OCI-LY7 (cell line): ENCODE results near the gene AHSG. TPM values are rescaled to one million over a fixed set of nuclear protein-coding genes. Genes with fewer than 3 reads are reported as not detected.

Experiments used
- BruUV-seq: library from RNA; stranded (reverse); fragments of 400-500 nt; replicated peaks from 2 replicates; lab custom pipeline; 2021; lab: Mats Ljungman, UMichigan
- CTCF ChIA-PET: fragments of 300-600 bp; sonication (Branson Sonifier 250); formaldehyde crosslinking; loops from one replicate; lab custom pipeline; 2022; ENCODE audit warnings: antibody characterized with exemption; ENCODE audit not compliant: unreplicated experiment; lab: Charles Lee
- POLR2A ChIA-PET: fragments of 300-600 bp; sonication (Branson Sonifier 250); formaldehyde crosslinking; loops from one replicate; lab custom pipeline; 2022; ENCODE audit warnings: antibody characterized with exemption; lab: Charles Lee
- DNase-seq: peaks from one replicate; pipeline ENCODE4 v3.0.0-alpha.2; 2015; ENCODE audit warnings: low spot score
- H2AFZ ChIP-seq: fragments of 200-600 bp; sonication (generic), shearing (Covaris generic); 2 replicates; pipeline ENCODE4 v1.6.1; 2014; ENCODE audit warnings: mild to moderate bottlenecking, antibody characterized with exemption, low read length, moderate library complexity
- H3K27ac ChIP-seq: fragments of 200-600 bp; sonication (generic); 2 replicates; pipeline ENCODE4 v1.5.1; 2014; ENCODE audit warnings: mixed run types, low read depth, mild to moderate bottlenecking, moderate library complexity, low read length, inconsistent platforms; ENCODE audit not compliant: poor library complexity, severe bottlenecking
- H3K36me3 ChIP-seq: fragments of 200-600 bp; sonication (generic); 2 replicates; pipeline ENCODE4 v1.6.1; 2014; ENCODE audit warnings: mild to moderate bottlenecking, antibody characterized with exemption, low read length, moderate library complexity, mixed read lengths; ENCODE audit not compliant: insufficient read depth
- H3K4me1 ChIP-seq: fragments of 200-600 bp; sonication (generic); 2 replicates; pipeline ENCODE4 v1.5.1; 2014; ENCODE audit warnings: mild to moderate bottlenecking, low read length; ENCODE audit not compliant: insufficient read depth, poor library complexity, severe bottlenecking
- H3K4me2 ChIP-seq: fragments of 200-600 bp; sonication (generic); 2 replicates; pipeline ENCODE4 v1.6.1; 2014; ENCODE audit warnings: mild to moderate bottlenecking, low read length
- H3K4me3 ChIP-seq: fragments of 200-600 bp; sonication (generic); 2 replicates; pipeline ENCODE4 v1.5.1; 2014; ENCODE audit warnings: mild to moderate bottlenecking, low read depth, low read length; ENCODE audit not compliant: poor library complexity, severe bottlenecking
- H3K79me2 ChIP-seq: fragments of 200-600 bp; sonication (generic); 2 replicates; pipeline ENCODE4 v1.6.1; 2016; ENCODE audit warnings: low read depth, mild to moderate bottlenecking, low read length, moderate library complexity, mixed read lengths; ENCODE audit not compliant: insufficient read depth
- H3K9me2 ChIP-seq: fragments of 200-600 bp; sonication (generic); 2 replicates; pipeline ENCODE4 v1.6.1; 2016; ENCODE audit warnings: mild to moderate bottlenecking, low read length, mixed read lengths; ENCODE audit not compliant: insufficient read depth
- H3K9me3 ChIP-seq: fragments of 200-600 bp; sonication (generic); 2 replicates; pipeline ENCODE4 v1.6.1; 2014; ENCODE audit warnings: mild to moderate bottlenecking, mixed run types, low read length, mixed read lengths
- H4K20me1 ChIP-seq: fragments of 200-600 bp; sonication (generic); 2 replicates; pipeline ENCODE4 v1.6.1; 2014; ENCODE audit warnings: mild to moderate bottlenecking, antibody characterized with exemption, low read length, moderate library complexity, mixed read lengths; ENCODE audit not compliant: insufficient read depth
- CTCF ChIP-seq: fragments of 200-600 bp; sonication (generic); conservative IDR thresholded peaks from 2 replicates; pipeline ENCODE4 v1.5.1; 2014; ENCODE audit warnings: mild to moderate bottlenecking, antibody characterized with exemption, low read length, moderate library complexity, mixed read lengths
- EZH2phosphoT487 ChIP-seq: fragments of 200-600 bp; sonication (generic); IDR thresholded peaks from 2 replicates; pipeline ENCODE4 v1.6.1; 2018; ENCODE audit warnings: low read depth, borderline replicate concordance, mild to moderate bottlenecking, mixed run types, antibody characterized with exemption, low read length, moderate library complexity, mixed read lengths
- intact Hi-C: fragments of 100-400 bp; cut with micrococcal nuclease; formaldehyde crosslinking; loops from one replicate; pipeline ENCODE4 v1.10.0; 2022; ENCODE audit not compliant: unreplicated experiment
- total RNA-seq, 2 experiments: library from RNA; depleted of rRNA in 1 of 2; stranded (reverse); fragments of >200 nt in 1 of 2; shearing (Covaris generic) in 1 of 2; gene quantifications; 2 replicates each; pipeline ENCODE4 v1.2.3, GENCODE V29; 2014 to 2022

The AHSG gene
- total RNA-seq, 2 experiments from 2014 or later = not detected

- Histone ChIP-seq H3K4me2 (peak overlapping the region; percentile 93), H3K4me1 (peaks cover 34% of the 10 kb centered on the region), H4K20me1 (no peaks in the 10 kb centered on the region), H2AFZ (0 out of 2 replicates have a peak overlapping the region, but pooled peaks have one; percentile 10), H3K27ac (peak overlapping the region; percentile 60), H3K9me3 (no peaks in the 10 kb centered on the region), H3K9me2 (no peaks in the 10 kb centered on the region), H3K79me2 (peaks cover 82% of the 10 kb centered on the region), H3K4me3 (peak overlapping the region; percentile 79), H3K36me3 (peaks cover 32% of the 10 kb centered on the region)
- no peak for TF ChIP-seq CTCF
- no peak for TF ChIP-seq EZH2phosphoT487
- intact Hi-C loops = loop anchor here (2.0 to 5.0 kb wide), 3 partner anchors 213 to 632 kb away; partner anchors contain the start of genes EIF4A2, RFC4 and TRA2B
- CTCF ChIA-PET = interaction anchor here (1.0 to 1.7 kb wide), 2 partner anchors 45 to 626 kb away, joined by 4 read pairs; no protein-coding TSS in a partner anchor
- POLR2A ChIA-PET = interaction anchor here (0.6 to 2.7 kb wide), 20 partner anchors 10 to 643 kb away, joined by 3 to 18 read pairs (median 4); partner anchors contain the start of genes EIF4A2, RFC4 and TRA2B
- DNase-seq = peak; percentile 11
- BruUV-seq = TSS peak; percentile 93
Measured at GRCh38 chr3:186569779-186570095, 43.1 kb upstream of the AHSG start.

DNA sequence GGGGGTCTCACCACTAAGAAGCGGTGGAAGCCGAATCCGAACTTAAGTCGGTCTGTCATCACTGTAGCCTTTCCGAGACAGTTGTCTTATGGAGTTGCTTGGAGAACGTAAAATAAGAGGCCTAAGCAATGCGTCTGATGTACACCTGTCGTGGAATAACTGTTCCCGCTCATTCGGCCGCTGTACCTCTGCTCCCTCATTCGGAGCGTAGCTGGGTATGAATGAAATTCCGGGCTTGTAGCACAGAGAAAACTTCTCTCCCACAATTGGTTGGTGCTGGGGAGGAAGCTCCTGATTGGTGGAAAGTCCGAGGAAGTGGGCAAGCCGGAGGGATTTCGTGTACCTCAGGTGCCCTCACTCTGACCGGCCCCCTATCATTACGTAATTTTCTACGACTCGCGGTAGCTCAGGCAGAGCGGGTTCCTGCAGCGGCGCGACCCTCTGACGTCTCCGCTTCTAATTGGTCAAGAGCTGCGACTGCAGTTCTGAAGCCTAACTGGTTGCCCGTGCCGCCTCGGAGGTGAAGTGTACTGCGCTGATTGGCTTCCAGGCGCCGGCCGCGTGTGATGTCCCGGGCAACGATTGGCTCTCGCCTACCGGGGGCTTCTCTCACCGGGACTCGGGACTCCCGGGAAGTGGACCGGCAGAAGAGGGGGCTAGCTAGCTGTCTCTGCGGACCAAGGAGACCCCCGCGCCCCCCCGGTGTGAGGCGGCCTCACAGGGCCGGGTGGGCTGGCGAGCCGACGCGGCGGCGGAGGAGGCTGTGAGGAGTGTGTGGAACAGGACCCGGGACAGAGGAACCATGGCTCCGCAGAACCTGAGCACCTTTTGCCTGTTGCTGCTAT is 42.5 kb upstream of the AHSG start, which contains the start of gene DNAJB11:
Gene DNAJB11, plus strand, starts transcription at position 625 of the 845 bp plus-strand sequence. Its CDS starts 178 bp downstream, at position 803.
- H3K4me1 ChIP-seq = peaks cover 34% of the 10 kb centered on the region
- H4K20me1 ChIP-seq = no peaks in the 10 kb centered on the region
- BruUV-seq = no TSS peak
- H3K4me3 ChIP-seq = peak within 1 kb of the TSS; percentile 84
- DNase-seq = peak; percentile 100
- intact Hi-C loops = loop anchor here (2.0 kb wide), 1 partner anchor 212 kb away; the partner anchor contains the start of gene EIF4A2
- H3K79me2 ChIP-seq = peaks cover 84% of the 10 kb centered on the region
- TF ChIP-seq EZH2phosphoT487 (no peak), CTCF (no peak)
- no peaks in the 10 kb centered on the region for H3K9me2 ChIP-seq
- ChIA-PET CTCF (interaction anchor here (0.5 to 1.7 kb wide), 5 partner anchors 41 to 627 kb away, joined by 3 to 6 read pairs (median 4); no protein-coding TSS in a partner anchor), POLR2A (interaction anchor here (0.6 to 2.7 kb wide), 26 partner anchors 9 to 1544 kb away, joined by 3 to 18 read pairs (median 4); partner anchors contain the start of genes EIF4A2, RFC4 and TRA2B)
- H2AFZ ChIP-seq = peak within 1 kb of the TSS; percentile 42; the same call in 1 of the 2 replicates
- H3K4me2 ChIP-seq = peak within 1 kb of the TSS; percentile 93
- H3K9me3 ChIP-seq = no peaks in the 10 kb centered on the region
- H3K36me3 ChIP-seq = peaks cover 37% of the 10 kb centered on the region
- peak within 1 kb of the TSS; percentile 60 for H3K27ac ChIP-seq
